OCI-LY3 (cell line): ENCODE data around the gene FGD5.

Source experiments
- H2AFZ ChIP-seq: fragments of 200-600, 300-600 bp; shearing (Covaris generic); 2 replicates; pipeline ENCODE4 v1.6.0; 2014; ENCODE audit warnings: antibody characterized with exemption, low read depth, low read length
- H3K27ac ChIP-seq: fragments of 200-600, 300-600 bp; sonication (generic); 2 replicates; pipeline ENCODE4 v1.5.1; 2014; ENCODE audit warnings: mild to moderate bottlenecking, low read length, moderate library complexity, mixed read lengths
- H3K27me3 ChIP-seq: fragments of 200-600, 300-600 bp; sonication (generic); 2 replicates; pipeline ENCODE4 v1.6.1; 2014; ENCODE audit warnings: low read depth, low read length, mixed read lengths
- H3K36me3 ChIP-seq: fragments of 200-600, 300-600 bp; sonication (generic); replicated peaks from 2 replicates; pipeline ENCODE3; 2014; ENCODE audit warnings: low read depth, low read length, mixed read lengths
- H3K4me1 ChIP-seq: fragments of 300-600, 200-600 bp; sonication (generic); 2 replicates; pipeline ENCODE4 v1.6.1; 2014; ENCODE audit warnings: low read length, mixed read lengths
- H3K4me2 ChIP-seq: fragments of 200-600, 300-600 bp; sonication (generic); 2 replicates; pipeline ENCODE4 v1.6.1; 2014; ENCODE audit warnings: low read length, mixed read lengths
- H3K4me3 ChIP-seq: fragments of 300-600, 200-600 bp; sonication (generic); 2 replicates; pipeline ENCODE4 v1.5.1; 2014; ENCODE audit warnings: antibody characterized with exemption, mild to moderate bottlenecking, low read length, moderate library complexity
- H3K79me2 ChIP-seq: fragments of 300-600, 200-600 bp; shearing (Covaris generic); 2 replicates; pipeline ENCODE4 v1.6.1; 2014; ENCODE audit warnings: mild to moderate bottlenecking, low read length, mixed read lengths
- H3K9ac ChIP-seq: fragments of 300-600, 200-600 bp; shearing (Covaris generic); 2 replicates; pipeline ENCODE4 v1.6.0; 2014; ENCODE audit warnings: mild to moderate bottlenecking, low read length, moderate library complexity
- H3K9me3 ChIP-seq: fragments of 200-600, 300-600 bp; shearing (Covaris generic); 2 replicates; pipeline ENCODE4 v1.6.1; 2014; ENCODE audit warnings: low read length, mixed read lengths; ENCODE audit not compliant: insufficient read depth
- H4K20me1 ChIP-seq: fragments of 200-600, 300-600 bp; sonication (generic); 2 replicates; pipeline ENCODE4 v1.6.1; 2016; ENCODE audit warnings: low read length, mixed read lengths; ENCODE audit not compliant: insufficient read depth
- EZH2phosphoT487 ChIP-seq: fragments of 200-600 bp; shearing (Covaris generic); IDR thresholded peaks from 2 replicates; pipeline ENCODE4 v1.6.1; 2018; ENCODE audit warnings: antibody characterized with exemption, mixed run types, low read depth
- TF ChIP-seq, protein P1 (sequence below): fragments of 200-600, 300-600 bp; sonication (generic); IDR thresholded peaks from 2 replicates; pipeline ENCODE4 v1.5.1; 2014; ENCODE audit warnings: antibody characterized with exemption, low read length, low read depth

The FGD5 gene

DNA sequence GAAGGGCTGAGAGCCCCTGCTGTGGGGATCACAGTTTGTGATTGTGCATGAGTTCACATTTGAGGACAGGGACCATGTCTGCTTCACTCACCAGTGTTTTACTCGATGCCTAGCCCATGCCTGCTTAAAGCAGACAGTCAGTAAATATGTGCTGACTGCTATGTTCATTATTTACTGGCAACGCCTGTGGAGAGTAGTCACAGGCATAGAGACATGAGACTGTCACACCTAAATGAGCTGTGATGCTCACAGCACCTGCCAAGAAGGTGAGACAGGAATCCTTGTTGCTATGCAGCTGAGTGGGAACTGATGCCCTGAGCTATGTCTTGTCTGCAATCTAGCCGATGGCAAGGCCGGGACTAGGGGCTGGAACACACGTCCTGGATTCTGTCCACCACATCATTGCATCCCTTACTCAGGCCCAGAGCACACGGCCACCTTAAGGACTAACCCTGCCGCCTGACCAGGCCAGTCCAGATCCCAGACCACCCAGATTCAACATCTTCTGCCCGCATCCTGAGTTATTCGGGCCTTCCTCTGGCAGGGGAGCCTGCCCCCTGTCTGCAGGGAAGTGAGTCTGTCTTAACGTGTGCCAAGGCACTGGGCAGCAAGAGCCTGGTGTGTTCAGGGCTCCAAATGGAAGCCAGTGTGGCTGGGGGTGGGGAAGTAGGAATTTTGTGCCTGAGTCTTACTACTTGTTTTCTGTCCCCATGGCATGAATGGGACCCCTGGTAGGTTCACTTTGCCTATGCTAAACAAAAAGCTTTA, 44.8 kb downstream of the FGD5 start:
- no peak overlapping the region for H3K4me3 ChIP-seq
- no peaks in the 10 kb centered on the region for H4K20me1 ChIP-seq
- no peaks in the 10 kb centered on the region for H3K9me3 ChIP-seq
- peaks cover 25% of the 10 kb centered on the region for H3K27me3 ChIP-seq
- TF ChIP-seq EZH2phosphoT487: no peak
- TF ChIP-seq, protein P1, sequence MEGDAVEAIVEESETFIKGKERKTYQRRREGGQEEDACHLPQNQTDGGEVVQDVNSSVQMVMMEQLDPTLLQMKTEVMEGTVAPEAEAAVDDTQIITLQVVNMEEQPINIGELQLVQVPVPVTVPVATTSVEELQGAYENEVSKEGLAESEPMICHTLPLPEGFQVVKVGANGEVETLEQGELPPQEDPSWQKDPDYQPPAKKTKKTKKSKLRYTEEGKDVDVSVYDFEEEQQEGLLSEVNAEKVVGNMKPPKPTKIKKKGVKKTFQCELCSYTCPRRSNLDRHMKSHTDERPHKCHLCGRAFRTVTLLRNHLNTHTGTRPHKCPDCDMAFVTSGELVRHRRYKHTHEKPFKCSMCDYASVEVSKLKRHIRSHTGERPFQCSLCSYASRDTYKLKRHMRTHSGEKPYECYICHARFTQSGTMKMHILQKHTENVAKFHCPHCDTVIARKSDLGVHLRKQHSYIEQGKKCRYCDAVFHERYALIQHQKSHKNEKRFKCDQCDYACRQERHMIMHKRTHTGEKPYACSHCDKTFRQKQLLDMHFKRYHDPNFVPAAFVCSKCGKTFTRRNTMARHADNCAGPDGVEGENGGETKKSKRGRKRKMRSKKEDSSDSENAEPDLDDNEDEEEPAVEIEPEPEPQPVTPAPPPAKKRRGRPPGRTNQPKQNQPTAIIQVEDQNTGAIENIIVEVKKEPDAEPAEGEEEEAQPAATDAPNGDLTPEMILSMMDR: peak; percentile 29; the same call in 1 of the 2 replicates
- H2AFZ ChIP-seq: no peak overlapping the region
- no peak overlapping the region for H3K9ac ChIP-seq
- no peak overlapping the region for H3K4me2 ChIP-seq
- no peaks in the 10 kb centered on the region for H3K4me1 ChIP-seq
- H3K27ac ChIP-seq: no peak overlapping the region
- H3K79me2 ChIP-seq: no peaks in the 10 kb centered on the region
- H3K36me3 ChIP-seq: no peaks in the 10 kb centered on the region

DNA sequence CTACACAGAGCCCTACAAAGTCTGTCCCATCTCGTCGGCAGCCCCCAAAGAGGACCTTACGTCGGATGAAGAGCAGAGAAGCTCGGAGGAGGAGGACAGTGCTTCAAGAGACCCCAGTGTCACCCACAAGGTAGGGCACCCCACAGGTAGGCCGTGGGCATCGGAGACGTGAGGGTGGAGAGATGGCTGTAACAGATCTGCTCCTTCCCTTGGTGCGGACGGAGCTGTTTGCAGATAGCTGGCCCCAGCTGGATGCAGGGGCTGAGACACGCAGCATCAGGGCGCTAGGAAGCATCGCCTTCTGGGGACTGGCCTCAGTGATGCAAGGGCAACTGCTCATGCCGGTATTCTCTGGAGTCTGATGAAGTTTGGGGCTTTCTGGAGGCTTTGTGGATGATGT, 45.4 kb downstream of the FGD5 start:
- Histone ChIP-seq H3K4me3 (no peak overlapping the region), H3K4me1 (no peaks in the 10 kb centered on the region), H3K36me3 (no peaks in the 10 kb centered on the region), H3K9ac (no peak overlapping the region), H3K27ac (no peak overlapping the region), H2AFZ (no peak overlapping the region), H3K9me3 (no peaks in the 10 kb centered on the region), H4K20me1 (no peaks in the 10 kb centered on the region), H3K4me2 (no peak overlapping the region), H3K27me3 (peaks cover 19% of the 10 kb centered on the region; the same call in 1 of the 2 replicates), H3K79me2 (no peaks in the 10 kb centered on the region)
- TF ChIP-seq EZH2phosphoT487: no peak
- TF ChIP-seq, protein P1: no peak

DNA sequence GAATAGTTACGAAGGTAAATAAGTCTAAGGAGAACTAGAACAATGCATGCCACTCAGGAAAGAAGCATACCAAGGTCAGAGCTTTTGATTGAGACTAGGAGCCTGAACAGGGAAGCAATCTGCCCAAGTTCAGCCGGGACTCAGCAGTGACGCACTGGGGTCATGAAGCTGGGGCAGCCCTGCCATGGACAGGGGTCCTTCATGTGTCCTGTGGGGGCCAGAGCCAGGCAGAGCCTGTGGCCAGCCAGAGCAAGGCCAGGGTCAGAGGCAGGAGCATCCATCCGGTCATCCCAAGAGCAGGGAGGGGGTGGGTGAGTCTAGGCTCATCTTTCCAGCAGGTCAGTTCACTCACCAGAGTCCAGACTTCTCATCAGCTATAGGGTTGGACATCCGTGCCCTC, 47.9 kb downstream of the FGD5 start:
- Histone ChIP-seq H2AFZ (no peak overlapping the region), H3K27me3 (peaks cover 29% of the 10 kb centered on the region), H3K79me2 (no peaks in the 10 kb centered on the region), H4K20me1 (no peaks in the 10 kb centered on the region), H3K4me1 (no peaks in the 10 kb centered on the region), H3K9me3 (no peaks in the 10 kb centered on the region), H3K4me2 (no peak overlapping the region), H3K36me3 (no peaks in the 10 kb centered on the region), H3K9ac (no peak overlapping the region), H3K27ac (no peak overlapping the region), H3K4me3 (no peak overlapping the region)
- TF ChIP-seq EZH2phosphoT487: no peak
- TF ChIP-seq, protein P1: no peak

DNA sequence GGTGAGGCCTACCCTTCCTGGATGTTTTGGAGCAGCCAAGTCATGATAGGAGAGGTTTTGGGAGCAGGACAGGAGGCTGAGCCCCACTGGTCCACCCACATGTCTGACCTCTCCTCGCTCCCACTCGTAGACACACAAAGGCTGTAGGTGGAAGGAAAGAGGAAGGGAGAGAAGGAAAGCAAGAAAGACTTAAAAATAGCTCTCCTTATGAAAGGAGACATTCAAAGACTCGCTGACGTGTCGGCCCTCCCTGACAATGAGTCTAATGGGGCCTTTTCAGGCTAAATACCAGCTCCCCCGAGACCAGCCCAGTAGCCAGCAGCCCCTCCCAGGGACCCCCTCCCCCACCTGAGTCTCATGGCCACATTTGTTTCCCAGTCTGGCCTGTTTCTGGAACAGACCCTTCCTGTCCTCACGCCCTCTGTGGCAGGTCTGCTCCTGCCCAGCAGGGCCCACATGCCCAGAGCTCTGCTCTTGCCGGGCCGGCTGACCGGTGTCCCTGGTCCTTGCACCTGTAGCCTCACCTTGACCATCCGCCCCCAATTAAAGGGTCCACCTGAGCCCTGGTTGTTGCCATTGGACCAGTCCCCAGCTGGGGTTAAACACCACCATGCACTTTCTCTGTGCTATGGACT, 49.3 kb downstream of the FGD5 start:
- Histone ChIP-seq H3K4me2 (no peak overlapping the region), H3K9me3 (no peaks in the 10 kb centered on the region), H4K20me1 (no peaks in the 10 kb centered on the region), H3K4me1 (no peaks in the 10 kb centered on the region), H3K36me3 (no peaks in the 10 kb centered on the region), H2AFZ (no peak overlapping the region), H3K27ac (no peak overlapping the region), H3K9ac (no peak overlapping the region), H3K27me3 (peaks cover 33% of the 10 kb centered on the region), H3K79me2 (no peaks in the 10 kb centered on the region), H3K4me3 (no peak overlapping the region)
- TF ChIP-seq, protein P1: no peak
